NCI-H1930 (cell line): Measurements from ENCODE around the gene GATA3.

Experiments
- DNase-seq, 2 experiments: peaks; one replicate each; lab custom pipeline; 2025; lab: John Stamatoyannopoulos, UW

The GATA3 gene

DNA sequence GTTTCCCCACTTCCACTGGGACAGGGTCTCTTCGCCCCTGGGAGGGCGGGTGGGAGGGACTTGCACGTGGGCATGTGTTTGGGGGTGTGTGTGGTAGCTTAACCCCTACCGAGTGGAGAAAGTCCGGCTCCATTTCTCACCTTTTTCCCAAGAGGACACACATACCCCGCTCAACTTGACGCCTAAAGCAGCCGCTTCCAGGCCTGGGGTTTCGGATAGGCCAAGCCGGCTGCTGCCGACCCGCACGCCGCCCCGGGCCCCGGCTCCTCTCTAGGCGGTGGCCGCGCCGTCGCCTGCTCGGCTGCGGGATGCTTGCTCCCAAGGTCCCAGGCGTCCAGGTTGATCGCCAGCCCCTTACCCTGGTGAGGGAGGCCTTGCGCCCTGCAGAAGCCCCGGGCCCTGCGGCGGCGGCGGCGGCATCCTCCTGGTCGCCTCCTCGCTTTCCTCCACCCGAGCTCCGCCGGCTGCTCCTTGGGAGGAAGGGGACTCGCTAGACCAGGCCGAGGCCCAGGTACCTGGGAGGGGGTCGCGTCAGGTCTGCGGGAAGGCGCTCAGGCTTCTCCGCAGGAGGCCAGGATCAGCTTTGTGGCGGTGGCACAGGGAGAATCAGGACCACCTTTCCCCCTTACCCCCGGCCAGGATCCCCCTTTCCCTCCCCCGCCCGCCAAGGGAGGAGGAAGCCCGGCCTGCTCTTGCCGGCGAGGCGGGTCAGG lies 3.2 kb upstream of the GATA3 start:
- DNase-seq, result no peak

DNA sequence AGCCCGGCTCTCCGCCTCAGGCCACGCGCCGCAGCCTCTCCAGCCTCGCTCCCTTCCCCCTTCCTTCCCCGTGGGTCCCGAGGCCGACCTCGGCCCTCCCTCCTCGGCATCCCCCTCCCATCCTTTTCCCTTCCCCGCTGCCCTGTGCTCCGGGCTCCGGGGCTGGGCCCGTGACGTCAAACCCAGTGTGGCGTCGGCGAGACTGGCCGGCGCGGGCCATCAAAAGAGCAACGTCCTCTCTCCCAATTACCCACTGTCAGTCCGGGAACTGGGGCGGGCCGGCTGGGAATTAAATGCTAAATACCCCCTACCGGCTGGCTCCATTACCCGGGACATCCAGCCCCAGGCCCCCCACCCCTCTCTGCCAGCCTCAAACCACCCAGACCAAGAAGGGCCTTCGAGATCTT lies 2.6 kb upstream of the GATA3 start:
- DNase-seq, result no peak

DNA sequence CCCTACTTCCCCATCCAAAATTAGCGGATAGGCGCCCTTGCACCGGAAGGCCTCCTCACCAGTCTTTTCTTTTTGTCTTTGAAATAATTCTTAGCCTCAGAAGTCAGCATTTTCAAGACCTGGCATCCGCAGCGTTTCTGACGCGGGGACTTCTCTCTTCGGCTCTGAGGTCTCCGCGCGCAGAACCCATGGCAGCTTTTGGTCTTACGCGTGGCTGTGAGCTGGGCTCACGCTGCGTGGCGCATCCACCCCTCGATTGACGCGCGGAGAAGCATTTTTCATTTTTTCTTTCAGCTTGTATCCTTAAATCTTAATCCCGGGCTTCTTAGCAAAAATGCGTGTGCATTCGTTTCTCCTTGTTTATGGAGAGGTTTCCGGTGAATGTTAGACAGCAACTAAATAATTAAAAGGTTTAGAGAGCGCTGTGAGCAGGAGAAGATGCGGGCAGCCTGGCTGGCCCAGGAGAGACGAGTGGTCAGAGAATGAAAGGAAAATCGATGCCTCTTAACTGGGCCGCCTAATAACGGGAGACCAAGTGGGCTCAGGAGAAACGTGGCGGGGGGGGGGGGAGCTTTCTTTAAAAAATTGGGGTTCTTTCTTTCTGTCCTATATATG lies 2.0 kb upstream of the GATA3 start:
- no peak for DNase-seq

DNA sequence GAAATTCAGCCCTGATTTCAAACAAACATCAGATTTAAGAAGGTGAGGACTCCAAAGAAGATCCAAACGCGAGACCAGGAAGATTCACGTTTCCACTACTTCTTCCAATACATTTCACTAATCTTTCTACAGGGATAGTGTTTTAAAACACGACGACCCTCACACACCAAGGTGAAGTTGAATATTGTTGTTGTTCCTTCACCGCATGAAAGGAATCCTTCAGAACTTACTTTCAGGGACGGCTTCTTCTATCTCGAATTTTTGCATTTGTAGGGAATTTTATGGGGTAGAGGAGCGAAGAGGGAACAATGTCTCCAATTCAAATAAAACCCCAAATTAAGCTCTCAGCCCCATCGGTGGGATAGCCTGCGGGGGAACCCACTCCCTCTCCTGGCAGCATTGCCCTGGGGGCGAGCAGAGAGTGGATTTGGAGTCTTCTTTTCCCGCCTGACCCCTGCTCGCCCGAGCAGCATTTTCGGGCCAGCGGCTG lies 1.5 kb upstream of the GATA3 start:
- no peak for DNase-seq

DNA sequence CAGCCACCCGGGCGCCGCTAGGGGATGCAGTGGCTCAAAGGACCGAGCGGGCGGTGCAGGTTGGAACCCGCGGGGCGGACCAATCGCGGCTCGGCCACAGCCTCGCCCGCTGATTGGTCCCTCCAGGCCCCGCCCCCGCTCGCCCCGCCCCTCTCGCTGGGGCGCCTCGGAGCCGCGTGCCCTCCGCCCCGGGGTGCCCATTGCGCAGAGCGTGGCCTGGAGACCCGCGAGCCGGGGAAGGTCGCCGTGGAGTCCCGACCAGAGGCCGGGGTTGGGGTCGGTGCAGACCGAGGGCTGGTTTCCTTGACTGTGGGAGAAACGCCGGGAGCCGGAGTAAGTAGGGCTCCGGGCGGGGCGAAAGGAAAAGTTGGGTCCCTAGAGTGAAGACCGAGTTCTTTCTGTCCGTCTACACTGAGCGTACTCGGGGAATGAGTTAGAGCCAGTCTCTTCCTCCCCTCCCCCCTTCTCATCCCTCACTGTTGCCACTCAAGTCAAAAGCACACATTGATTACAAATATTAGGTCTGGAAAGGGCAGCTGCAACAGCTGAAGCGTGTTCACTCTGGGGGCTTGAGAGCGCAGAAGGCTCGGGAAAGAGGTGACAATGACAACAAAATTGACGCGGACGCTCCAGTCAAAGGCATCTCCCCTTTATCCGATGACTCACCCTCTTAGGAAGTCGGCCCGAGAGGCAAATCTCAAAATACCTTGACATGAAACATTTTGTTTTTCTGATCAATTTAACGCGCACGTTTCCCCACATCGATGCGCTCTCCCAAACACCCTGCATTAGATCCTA lies 843 bp upstream of the GATA3 start:
- peak; percentile 24 to 48 for DNase-seq

DNA sequence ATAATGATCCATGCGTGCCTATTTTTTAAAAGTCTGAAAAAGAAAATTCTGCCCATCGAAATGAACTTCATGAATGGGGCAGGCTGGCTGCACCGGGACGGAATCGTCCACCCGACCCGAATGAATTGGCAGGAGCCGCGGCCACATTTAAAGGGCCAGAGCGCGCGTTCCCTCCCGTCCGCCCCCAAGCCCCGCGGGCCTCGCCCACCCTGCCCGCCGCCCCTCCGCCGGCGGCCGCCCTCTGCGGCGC lies 319 bp upstream of the GATA3 start:
- no peak for DNase-seq

DNA sequence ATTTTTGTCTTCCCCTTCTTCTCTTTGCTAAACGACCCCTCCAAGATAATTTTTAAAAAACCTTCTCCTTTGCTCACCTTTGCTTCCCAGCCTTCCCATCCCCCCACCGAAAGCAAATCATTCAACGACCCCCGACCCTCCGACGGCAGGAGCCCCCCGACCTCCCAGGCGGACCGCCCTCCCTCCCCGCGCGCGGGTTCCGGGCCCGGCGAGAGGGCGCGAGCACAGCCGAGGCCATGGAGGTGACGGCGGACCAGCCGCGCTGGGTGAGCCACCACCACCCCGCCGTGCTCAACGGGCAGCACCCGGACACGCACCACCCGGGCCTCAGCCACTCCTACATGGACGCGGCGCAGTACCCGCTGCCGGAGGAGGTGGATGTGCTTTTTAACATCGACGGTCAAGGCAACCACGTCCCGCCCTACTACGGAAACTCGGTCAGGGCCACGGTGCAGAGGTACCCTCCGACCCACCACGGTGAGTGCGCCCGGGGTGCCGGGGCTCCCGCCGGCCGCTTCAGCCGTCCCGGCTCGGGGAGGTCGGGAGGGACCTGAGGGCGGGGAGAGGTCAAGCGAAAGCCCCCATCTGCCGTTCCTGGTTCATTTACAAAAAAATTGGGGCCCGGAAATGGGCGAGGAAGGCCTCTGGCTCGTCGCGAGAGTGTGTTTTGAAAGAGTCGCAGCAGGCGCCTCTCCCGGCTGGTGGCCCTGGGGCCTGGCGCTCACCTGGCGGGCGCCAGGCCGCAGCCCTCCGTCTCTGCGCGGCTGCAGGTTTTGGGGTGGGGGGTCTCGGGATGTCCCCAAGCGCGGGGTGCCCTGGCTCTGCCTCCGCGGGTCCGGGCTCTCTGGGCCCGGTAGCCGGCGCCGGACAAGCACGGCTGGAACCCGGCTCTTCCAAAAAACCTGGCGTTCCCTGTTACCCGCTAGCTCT lies 1.2 kb downstream of the GATA3 start:
- no peak for DNase-seq

DNA sequence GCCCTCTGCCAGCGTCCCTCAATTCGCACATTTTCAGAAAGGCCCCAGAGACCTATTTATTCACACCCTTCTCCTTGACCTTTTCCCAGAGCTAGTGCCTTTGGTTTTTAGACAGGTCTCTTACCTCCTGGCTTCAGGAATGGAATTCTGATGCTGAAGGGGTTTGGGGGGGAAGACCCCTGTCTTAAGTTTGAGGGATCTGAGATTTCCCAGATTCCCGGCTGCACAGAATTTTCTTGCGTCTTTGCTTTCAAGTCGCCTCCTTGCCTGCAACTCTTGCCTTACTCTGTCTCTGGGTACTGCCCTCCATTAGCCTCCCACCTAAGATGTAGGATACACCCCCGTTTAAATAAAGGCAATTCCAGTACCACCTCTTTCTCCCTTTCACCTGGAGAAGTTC lies 1.9 kb downstream of the GATA3 start:
- DNase-seq, result no peak

DNA sequence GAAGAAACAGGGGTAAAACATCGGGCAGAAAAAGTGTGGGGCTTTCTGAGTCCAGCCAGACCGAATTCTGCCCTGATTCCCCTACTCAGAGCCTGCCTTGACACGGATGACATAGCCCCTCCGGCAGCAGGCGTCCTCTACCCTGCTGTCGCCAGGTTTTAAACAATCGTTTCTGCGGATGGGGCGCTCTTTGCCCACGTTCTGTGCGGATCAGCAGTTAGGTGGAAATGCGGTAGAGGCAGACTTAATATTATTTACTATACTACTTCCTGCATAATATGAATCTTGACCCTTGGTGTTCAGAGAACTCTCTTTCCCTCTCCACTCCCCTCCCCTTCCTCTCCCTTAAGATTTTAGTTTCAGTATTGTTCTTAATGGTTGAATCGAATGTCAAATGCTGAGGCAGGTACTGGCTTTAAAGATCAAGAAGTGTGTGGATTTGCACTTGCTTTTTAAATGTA lies 2.4 kb downstream of the GATA3 start:
- no peak for DNase-seq

DNA sequence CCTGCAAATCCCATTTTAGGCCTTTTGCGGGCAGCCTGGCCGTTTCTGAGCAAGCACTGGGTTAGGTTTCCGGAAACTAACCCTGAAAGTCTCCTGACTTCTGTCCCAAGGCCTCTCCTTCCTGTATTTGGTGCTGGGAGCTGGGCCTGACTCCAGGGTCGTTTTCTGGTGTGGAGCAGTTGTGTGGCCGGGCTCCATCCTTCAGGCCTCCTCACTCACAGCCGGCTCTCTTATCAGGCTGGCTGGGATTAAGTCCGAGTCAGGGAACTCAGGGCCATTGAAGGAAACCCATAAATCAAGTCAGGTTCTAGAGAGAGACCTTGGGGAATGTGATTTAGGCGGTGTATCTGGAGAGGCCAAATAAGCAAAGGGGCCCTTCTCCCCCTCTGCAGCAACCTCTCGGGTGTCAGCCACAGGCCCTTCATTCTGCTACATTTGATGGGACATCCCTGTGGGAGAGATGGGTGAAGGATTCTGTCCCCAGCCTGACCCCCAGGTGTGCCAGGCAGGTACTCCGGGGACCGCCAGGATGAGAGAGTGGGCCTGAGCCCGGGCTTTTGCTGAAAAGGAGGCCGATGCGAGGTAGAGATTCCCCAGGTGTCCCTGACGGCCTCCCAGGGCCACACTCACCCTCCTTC lies 3.3 kb downstream of the GATA3 start:
- DNase-seq, result no peak

DNA sequence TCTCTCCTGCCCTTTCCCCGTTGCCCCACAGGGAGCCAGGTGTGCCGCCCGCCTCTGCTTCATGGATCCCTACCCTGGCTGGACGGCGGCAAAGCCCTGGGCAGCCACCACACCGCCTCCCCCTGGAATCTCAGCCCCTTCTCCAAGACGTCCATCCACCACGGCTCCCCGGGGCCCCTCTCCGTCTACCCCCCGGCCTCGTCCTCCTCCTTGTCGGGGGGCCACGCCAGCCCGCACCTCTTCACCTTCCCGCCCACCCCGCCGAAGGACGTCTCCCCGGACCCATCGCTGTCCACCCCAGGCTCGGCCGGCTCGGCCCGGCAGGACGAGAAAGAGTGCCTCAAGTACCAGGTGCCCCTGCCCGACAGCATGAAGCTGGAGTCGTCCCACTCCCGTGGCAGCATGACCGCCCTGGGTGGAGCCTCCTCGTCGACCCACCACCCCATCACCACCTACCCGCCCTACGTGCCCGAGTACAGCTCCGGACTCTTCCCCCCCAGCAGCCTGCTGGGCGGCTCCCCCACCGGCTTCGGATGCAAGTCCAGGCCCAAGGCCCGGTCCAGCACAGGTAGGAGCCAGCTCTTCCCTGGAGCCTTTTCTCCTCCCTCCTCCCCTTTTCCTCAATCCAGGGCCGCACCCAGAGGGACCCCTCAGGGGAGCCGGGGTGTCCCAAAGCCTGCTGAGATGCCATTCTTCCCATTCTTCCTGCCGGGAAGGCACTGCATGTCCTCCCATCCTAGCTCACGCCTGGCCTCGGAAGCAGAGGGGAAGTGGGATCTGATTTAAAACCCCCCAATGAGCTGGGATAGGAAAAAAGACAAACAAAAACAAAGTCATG lies 4.0 kb downstream of the GATA3 start:
- no peak for DNase-seq

DNA sequence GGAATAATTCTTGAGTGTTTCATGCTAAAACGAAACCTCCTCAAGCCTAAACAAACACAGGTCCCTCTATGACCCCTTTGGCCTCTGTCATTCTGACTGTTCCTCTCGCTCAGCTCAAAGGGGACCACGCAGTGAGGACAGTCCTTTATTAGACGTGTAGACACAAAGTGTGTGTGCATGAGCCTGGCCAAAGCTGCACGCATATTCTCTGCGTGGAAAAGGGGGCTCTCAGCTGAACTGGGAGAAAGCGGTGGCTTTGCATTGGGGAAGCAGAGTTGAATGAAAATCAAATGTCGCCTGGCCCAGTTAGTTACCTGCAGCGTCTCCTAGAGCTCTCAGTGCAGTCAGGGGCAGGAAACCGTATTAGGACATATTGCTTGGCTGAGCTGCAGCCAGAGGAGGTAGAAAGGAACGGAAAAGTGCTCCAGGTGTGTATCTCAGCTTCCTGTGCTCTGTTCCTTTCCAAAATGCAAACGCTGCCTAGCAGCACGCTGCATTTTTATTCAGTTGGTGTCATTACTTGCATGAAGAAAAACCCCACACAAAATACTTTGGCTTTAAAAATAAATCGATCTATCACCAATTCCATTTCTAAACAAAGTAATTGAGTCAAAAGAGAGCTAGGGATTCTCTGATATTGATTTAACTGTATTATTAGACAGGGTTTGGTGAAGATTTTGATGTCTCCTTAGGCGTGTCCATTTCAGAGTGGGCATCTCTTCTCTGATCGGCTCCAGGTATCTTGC lies 4.9 kb downstream of the GATA3 start:
- DNase-seq, result no peak

DNA sequence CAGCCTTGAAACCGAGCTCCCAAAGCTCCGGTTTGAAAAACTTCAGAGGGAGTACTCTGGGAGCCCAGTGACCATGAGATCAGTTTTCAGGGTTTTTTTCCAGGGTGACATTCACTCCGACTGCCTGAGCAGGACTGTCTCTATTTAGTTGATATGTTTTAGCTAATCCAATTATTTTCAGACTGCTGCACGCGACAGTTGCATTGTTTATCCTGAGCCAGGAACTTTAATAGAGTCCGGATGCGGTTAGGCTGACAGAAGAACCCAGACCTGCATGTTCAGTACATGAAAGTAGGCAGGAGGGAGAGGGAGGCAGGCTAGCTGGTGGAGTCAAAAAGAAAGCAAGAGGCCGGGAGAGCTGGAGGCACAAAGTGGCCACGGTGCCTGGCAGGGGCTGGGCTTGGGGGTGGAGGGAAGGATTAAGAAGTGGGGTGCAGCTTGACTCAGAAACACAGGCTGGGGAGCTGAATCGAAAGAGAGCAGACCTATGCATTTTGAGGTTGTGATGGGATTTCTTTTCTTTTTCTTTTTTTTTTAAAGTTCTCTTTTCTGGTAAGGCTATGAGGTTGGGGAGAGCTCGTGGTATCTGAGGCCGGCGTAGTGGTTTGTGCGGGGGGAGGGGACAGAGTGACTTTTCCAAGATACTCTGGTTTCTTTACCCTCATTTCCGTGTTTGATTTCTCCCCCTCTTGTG lies 5.7 kb downstream of the GATA3 start:
- DNase-seq, result no peak

DNA sequence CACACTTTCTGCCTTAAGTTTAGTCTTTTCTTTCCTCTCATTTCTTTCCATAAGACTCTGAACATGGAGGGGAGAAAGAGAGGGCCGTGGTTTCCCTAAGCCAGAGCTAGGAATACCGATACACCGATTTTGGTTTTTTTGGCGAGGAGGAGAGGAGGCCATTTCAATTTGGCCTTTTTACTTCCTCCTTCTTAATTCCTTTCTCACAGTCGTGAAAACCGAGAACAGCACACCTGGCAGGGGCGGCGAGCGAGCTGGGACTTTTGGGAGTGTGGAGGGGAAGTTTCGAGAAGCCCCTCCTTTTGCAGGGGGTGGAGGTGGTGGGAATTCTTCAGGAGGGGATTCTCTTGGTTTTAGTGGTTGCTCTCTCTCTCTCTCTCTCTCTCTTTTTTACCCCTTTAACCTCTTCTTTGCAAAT lies 6.2 kb downstream of the GATA3 start:
- no peak for DNase-seq

DNA sequence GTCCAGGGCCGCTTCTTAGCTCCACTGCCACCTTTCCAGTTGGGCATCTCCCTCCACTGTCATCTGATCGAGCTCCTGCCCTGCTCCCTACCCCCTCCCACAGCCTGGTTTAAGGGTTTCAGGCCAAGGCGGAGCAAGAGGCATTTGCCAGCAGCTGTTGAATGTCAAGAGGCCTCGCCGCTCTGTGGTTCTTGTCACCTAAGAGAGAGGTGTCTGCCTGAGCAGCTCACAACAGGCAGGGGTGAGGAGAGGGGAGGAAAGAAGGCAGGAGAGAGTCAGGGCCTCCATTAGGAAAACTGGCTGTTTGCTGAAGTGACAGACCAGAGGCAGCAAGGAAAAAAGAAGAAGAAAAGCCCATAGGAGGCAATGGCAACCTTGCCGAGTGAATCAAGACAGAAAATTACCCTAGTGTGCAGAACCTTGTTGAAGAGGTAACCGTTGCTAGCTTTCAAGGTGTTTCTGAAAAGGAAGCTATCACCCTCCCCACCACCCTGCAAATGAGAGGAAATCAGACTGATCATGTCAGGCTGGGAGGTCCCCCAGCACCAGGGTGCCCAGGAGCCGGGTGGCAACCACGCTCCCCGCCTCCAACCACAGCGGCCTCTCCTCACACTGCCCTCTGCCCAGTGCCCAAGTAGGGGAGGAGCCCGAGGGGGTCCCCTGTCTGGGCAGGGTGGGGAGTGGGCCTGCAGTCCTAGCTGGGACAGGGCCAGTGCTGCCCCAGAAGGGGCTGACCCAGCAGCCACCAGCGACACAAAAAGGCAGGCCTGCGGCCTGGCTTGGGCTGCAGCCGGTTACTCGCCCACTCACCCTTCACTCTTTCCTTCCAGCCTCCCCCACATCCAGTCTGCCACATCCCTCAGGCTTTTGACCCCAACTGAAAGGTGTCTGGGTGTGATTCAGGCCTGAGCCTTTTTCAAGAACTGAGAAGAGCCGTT lies 7.1 kb downstream of the GATA3 start:
- no peak for DNase-seq

DNA sequence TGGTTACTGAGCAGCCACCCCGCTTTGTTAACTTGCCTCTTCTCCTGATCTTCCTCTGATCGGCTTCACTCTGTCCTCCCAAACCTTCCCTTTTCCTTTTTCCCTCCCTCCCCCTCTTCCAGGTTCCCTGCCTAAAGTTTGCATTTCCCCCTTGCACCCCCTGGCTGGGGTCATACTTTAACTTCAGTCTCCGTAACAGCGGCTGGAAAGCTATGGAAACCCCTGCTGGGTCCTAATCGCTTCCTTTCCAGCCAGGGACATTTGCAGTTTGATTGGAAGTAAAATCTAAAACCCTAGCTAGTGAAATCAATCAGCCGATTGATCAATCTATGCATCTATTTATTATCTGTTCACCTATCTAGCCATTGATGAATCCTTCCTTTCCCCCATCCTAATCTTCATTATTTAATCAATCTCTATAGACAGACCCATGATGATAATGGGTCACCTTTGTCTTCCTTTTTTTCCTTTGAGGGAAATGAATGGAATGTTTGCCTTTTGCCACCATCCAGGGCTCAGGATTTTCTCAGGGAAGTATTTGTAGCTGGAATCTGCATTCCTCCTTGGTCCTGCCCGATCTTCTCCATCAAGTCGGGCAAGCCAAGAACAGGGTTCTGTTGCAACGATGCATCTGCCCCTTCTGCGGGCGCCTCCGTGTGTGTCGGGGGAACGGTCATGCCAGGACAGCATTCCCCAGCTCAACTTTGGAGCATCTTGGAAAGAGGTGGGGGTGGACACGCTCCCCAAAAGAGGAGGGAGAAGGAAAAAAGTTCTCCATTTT lies 8.8 kb downstream of the GATA3 start:
- no peak for DNase-seq

DNA sequence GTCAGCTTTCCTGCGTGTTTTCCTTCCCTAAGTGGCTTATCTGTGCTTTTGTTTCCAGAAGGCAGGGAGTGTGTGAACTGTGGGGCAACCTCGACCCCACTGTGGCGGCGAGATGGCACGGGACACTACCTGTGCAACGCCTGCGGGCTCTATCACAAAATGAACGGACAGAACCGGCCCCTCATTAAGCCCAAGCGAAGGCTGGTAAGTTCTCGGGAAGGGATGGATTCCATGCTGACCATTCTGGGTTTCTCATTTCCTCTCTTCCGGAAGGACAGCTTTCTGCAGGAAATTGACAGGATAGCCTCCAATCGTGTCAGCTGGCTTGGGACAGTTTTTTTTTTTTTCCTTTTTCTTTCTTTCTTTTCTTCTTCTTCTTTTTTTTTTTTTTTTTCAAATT lies 9.4 kb downstream of the GATA3 start:
- no peak for DNase-seq
